Measurements from ENCODE around the gene CDKAL1.

Gene CDKAL1

DNA sequence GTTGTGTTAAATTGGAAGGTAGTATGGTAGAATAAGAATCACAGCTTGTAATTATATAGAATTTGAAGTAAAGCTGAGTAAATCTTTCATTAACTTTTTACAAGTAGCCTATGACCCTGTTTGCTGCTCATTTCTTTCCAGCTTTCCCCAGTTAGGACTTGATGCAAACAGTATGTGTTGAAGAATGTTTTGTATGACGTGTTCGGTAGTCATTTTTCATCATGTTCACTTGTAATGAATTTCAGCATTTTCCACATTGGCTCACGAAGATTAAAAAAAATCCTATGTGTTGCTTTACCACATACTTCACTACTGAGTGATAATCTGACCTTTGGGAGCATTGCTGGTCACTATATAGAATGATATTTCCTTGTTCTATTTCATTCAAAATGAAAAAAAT, 162.4 kb downstream of the CDKAL1 start:
- H3K4me1 Mint-ChIP-seq (ENCODE audit: low read depth), result no peaks in the 10 kb centered on the region
- H3K9me3 Mint-ChIP-seq, result no peaks in the 10 kb centered on the region
- no peaks in the 10 kb centered on the region for H3K36me3 Mint-ChIP-seq (ENCODE audit: low read depth)
- H3K4me3 Mint-ChIP-seq, result no peak overlapping the region
- intact Hi-C loops (cut with micrococcal nuclease), result no loop called here
- H3K27ac Mint-ChIP-seq, result no peak overlapping the region
- no peaks in the 10 kb centered on the region for H3K27me3 Mint-ChIP-seq

- intact Hi-C loops (cut with micrococcal nuclease), result no loop called here
- Mint-ChIP-seq H3K27ac (no peak overlapping the region), H3K9me3 (no peaks in the 10 kb centered on the region)
Observed at GRCh38 chr6:20698675-20699074, 164.4 kb downstream of the CDKAL1 start.

GRCh38 chr6:20699402-20699801, 165.1 kb downstream of the CDKAL1 start:
- intact Hi-C loops (cut with micrococcal nuclease), result no loop called here
- Mint-ChIP-seq H3K27me3 (no peaks in the 10 kb centered on the region), H3K27ac (no peak overlapping the region)

More at GRCh38 chr6:20698675-20699074, 164.4 kb downstream of the CDKAL1 start:
- no peaks in the 10 kb centered on the region for H3K27me3 Mint-ChIP-seq
- H3K36me3 Mint-ChIP-seq (ENCODE audit: low read depth), result no peaks in the 10 kb centered on the region
- no peak overlapping the region for H3K4me3 Mint-ChIP-seq
- peaks cover 6% of the 10 kb centered on the region for H3K4me1 Mint-ChIP-seq (ENCODE audit: low read depth)

DNA sequence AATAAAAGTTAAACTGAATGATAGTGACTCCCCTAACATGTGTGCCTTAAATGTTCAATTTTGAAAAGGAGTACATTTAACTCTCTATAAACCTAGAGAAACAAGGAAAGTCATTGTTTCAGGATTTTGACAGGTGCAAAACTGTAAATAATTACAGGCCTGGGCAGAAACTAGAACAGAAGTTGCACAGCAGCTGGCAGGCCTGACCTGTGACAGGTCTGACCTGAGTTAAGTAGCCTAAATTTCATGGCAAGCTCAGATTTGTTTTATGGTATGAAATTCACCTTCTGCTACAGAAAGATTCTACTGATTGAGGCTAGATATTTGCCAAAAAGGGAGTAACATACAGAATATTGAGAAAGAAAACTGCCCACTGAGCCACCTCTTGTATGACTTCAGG, 166.1 kb downstream of the CDKAL1 start:
- Mint-ChIP-seq H3K4me3 (no peak overlapping the region), H3K27me3 (no peaks in the 10 kb centered on the region), H3K9me3 (no peaks in the 10 kb centered on the region), H3K4me1 (ENCODE audit: low read depth) (peaks cover 6% of the 10 kb centered on the region), H3K36me3 (ENCODE audit: low read depth) (no peaks in the 10 kb centered on the region), H3K27ac (no peak overlapping the region)
- intact Hi-C loops (cut with micrococcal nuclease), result no loop called here

More at GRCh38 chr6:20699402-20699801, 165.1 kb downstream of the CDKAL1 start:
- Mint-ChIP-seq H3K9me3 (no peaks in the 10 kb centered on the region), H3K4me1 (ENCODE audit: low read depth) (peaks cover 6% of the 10 kb centered on the region), H3K36me3 (ENCODE audit: low read depth) (no peaks in the 10 kb centered on the region), H3K4me3 (no peak overlapping the region)

DNA sequence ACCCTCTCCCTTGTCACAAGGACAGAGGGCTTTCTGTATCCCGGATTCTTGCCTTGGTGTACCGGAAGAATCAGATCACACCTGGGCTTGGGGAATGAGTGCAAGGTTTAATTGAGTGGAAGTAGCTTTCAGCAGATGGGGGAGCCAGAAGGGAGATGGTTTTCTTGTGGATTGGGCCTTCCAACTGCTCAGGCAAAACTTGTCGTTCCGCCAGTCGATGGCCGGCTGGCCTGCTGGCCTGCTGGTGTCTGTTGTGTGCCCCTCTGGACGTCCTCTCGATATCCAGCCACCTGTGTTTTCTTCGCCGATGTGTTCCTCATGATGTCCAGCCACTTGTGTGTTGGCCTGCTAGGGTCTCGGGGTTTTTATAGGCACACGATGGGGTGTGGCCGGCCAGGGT, 168.1 kb downstream of the CDKAL1 start:
- H3K36me3 Mint-ChIP-seq (ENCODE audit: low read depth), result no peaks in the 10 kb centered on the region
- H3K27me3 Mint-ChIP-seq, result no peaks in the 10 kb centered on the region
- H3K4me3 Mint-ChIP-seq, result no peak overlapping the region
- no peaks in the 10 kb centered on the region for H3K9me3 Mint-ChIP-seq
- H3K4me1 Mint-ChIP-seq (ENCODE audit: low read depth), result peaks cover 6% of the 10 kb centered on the region
- H3K27ac Mint-ChIP-seq, result no peak overlapping the region
- intact Hi-C loops (cut with micrococcal nuclease), result no loop called here

DNA sequence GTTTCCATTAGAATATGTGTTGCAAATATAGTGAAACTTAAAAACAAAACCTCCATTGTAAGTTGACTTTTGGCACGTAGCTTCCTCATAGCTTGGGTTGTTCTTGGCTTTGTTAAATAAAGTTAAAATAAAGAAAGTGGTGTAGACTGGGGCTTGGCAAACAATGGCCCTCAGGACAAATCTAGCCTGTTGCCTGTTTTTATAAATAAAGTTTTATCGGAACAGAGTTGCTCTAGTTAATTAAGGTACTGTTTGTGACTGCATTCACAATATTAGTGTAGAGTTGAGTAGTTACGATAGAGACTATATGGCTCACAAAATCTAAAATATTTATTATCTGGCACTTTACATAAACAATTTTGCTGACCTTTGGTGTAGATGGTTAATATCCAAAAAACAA, 168.8 kb downstream of the CDKAL1 start:
- Mint-ChIP-seq H3K36me3 (ENCODE audit: low read depth) (no peaks in the 10 kb centered on the region), H3K27me3 (no peaks in the 10 kb centered on the region), H3K9me3 (no peaks in the 10 kb centered on the region), H3K4me3 (no peak overlapping the region), H3K4me1 (ENCODE audit: low read depth) (peaks cover 6% of the 10 kb centered on the region), H3K27ac (no peak overlapping the region)
- intact Hi-C loops (cut with micrococcal nuclease), result no loop called here

DNA sequence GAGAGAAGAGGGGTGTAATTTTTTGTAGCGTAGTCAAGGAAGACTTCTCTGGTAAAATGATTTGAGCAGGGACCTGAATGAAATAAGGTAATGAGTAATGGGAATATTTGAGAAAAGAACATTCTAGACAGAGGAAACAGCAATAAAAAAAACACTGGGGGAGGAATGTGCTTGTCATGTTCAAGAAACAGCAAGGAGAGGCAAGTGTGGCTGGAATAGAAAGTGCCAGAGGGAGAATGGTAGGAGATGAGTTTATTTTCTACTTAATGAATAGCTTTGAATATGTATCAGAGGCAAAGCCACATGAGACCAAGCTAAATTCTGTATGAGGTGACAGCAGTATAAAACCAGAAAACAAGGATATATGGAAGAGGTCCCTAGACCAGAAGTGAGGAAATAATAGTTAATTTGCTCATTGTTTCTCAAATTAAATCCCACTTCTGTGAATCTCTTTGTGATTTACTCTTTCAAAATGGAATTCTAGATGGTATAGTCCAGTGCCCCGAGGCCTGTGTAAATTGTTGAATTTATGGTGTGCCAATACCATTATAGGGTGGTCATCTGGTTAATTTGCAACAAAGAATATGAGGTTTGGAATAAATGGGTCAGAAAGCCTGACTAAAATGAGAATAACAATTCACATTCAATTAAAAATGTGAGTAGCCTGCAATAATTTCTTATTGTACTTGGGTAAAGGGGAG, 170.2 kb downstream of the CDKAL1 start:
- intact Hi-C loops (cut with micrococcal nuclease), result no loop called here
- H3K36me3 Mint-ChIP-seq (ENCODE audit: low read depth), result no peaks in the 10 kb centered on the region
- H3K9me3 Mint-ChIP-seq, result no peaks in the 10 kb centered on the region
- peaks cover 6% of the 10 kb centered on the region for H3K4me1 Mint-ChIP-seq (ENCODE audit: low read depth)
- no peak overlapping the region for H3K4me3 Mint-ChIP-seq
- no peaks in the 10 kb centered on the region for H3K27me3 Mint-ChIP-seq
- H3K27ac Mint-ChIP-seq, result no peak overlapping the region

DNA sequence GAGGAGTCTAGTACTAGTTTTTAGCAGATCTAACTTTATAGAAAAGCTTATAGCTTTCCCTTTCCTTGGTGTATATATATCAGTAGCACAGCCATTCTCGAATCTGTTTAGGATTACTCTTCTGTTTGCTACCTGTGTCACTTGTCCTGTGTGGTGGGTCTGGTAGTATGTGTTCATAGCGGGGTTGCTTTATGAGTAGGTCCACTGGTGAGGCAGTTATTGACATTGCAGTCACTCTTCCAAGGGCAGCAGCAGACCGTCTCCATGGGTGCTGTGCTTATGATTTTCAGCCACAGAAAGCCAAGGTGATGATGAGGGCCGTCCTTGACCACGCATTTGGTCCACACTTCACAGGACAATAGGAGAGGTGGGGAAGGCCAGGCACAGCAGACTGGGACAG, 171.5 kb downstream of the CDKAL1 start:
- H3K4me1 Mint-ChIP-seq (ENCODE audit: low read depth), result peaks cover 6% of the 10 kb centered on the region
- H3K27ac Mint-ChIP-seq, result no peak overlapping the region
- no peak overlapping the region for H3K4me3 Mint-ChIP-seq
- no peaks in the 10 kb centered on the region for H3K9me3 Mint-ChIP-seq
- no peaks in the 10 kb centered on the region for H3K36me3 Mint-ChIP-seq (ENCODE audit: low read depth)
- no peaks in the 10 kb centered on the region for H3K27me3 Mint-ChIP-seq
- intact Hi-C loops (cut with micrococcal nuclease), result no loop called here

DNA sequence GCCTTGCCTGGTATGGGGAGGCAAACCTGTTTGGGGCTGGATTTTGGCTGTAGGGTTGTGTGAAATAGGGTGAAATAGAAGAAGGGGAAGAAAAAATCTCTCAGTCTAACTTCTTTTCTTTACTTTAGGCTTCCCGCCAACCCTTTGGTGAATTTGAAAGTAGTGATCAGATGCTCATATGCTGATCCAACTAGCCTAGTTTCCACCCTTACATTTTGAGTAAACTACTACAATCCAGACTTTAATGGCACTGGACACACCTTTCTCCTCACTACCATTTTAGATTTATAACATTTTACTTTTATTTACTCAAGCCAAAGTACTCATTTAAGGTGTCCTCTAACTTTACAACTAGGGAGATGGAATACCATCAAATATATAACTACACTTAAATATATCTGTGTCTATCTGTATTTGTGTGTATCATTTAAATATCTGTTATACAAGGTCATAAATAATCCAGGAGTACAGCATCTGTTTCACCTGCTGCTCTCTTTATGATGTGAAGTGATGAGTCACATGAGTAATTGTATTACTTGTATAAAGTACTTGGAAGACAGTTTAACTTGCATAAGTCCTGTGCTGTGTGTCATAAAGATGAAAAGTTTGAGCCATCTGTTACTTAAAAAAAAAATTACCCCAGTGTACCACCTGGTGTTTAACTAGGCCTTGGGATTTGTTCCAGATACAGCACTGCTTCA, 172.1 kb downstream of the CDKAL1 start:
- Mint-ChIP-seq H3K4me3 (no peak overlapping the region), H3K27me3 (no peaks in the 10 kb centered on the region), H3K4me1 (ENCODE audit: low read depth) (peaks cover 6% of the 10 kb centered on the region), H3K36me3 (ENCODE audit: low read depth) (no peaks in the 10 kb centered on the region), H3K9me3 (no peaks in the 10 kb centered on the region), H3K27ac (no peak overlapping the region)
- intact Hi-C loops (cut with micrococcal nuclease), result no loop called here

DNA sequence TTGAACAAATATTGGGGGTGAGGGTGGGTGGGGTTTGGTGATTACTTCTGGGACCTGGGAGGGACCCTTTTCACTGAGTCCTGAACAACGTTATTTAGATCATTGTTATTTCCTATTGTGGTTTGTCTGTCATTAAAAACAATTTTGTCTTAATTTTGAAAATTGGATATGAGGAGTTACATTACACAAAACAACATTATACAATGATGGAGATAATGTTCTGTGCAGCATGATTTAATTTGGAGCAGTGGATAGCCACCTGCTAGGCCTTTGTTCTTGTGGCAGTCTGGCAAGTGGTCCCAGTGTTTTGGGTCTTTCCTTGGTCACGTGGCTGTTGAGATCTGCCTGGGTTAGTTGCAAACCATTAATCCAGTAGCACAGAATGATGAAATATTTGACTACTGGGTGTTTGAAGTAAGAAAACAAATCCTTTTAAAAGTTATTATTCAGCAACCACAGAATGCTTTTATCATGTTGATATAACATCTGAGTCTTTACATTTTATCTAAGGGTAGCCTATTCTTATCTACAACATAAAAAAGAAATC, 172.8 kb downstream of the CDKAL1 start:
- Mint-ChIP-seq H3K4me1 (ENCODE audit: low read depth) (peaks cover 6% of the 10 kb centered on the region), H3K36me3 (ENCODE audit: low read depth) (no peaks in the 10 kb centered on the region), H3K9me3 (no peaks in the 10 kb centered on the region), H3K27me3 (no peaks in the 10 kb centered on the region), H3K27ac (no peak overlapping the region), H3K4me3 (no peak overlapping the region)
- intact Hi-C loops (cut with micrococcal nuclease), result no loop called here

DNA sequence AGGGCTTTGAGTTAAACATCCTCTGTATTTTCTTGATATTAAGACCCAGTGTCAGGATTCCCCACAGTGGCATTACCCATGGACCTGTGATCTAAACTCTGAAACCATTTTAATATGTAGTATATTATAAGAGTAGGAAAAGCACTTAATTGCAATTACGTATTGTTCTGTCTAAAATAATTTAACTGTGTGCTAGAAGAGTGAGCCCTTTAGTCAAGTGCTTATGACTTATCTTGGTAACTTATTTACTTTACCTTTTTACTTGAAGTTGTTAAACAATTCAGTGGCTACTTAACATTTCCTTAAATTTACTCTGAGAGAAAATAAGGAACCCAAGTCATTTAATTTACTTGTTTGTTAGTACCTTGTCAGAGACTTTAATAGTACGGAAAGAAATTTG, 173.6 kb downstream of the CDKAL1 start:
- no peaks in the 10 kb centered on the region for H3K9me3 Mint-ChIP-seq
- intact Hi-C loops (cut with micrococcal nuclease), result no loop called here
- H3K27ac Mint-ChIP-seq, result no peak overlapping the region
- H3K36me3 Mint-ChIP-seq (ENCODE audit: low read depth), result no peaks in the 10 kb centered on the region
- no peaks in the 10 kb centered on the region for H3K27me3 Mint-ChIP-seq
- H3K4me3 Mint-ChIP-seq, result no peak overlapping the region
- H3K4me1 Mint-ChIP-seq (ENCODE audit: low read depth), result peaks cover under 1% of the 10 kb centered on the region

GRCh38 chr6:20708367-20709124, 174.3 kb downstream of the CDKAL1 start:
- Mint-ChIP-seq H3K27me3 (no peaks in the 10 kb centered on the region), H3K4me1 (ENCODE audit: low read depth) (no peaks in the 10 kb centered on the region), H3K36me3 (ENCODE audit: low read depth) (no peaks in the 10 kb centered on the region), H3K9me3 (no peaks in the 10 kb centered on the region), H3K27ac (no peak overlapping the region), H3K4me3 (no peak overlapping the region)
- intact Hi-C loops (cut with micrococcal nuclease), result no loop called here

DNA sequence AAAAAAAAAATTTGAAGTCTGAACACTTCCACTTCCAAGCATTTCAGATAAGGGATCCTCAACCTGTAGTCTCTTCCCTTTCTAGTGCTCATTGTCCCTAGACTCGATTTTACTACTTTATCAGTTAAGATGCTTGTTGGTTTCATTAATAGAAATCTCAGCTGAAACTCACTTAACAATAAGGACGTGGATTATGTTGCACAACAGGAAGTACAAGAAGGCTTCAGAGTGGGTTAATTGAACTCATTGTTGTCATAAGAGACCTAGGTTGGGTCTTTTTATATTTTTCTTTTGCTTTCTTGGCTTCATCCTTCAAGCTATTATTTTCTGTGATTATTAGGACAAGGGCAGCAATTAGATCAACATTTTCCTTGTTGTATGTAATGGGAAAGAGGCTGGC, 175.2 kb downstream of the CDKAL1 start:
- no peak overlapping the region for H3K4me3 Mint-ChIP-seq
- no peaks in the 10 kb centered on the region for H3K9me3 Mint-ChIP-seq
- H3K36me3 Mint-ChIP-seq (ENCODE audit: low read depth), result no peaks in the 10 kb centered on the region
- H3K27me3 Mint-ChIP-seq, result no peaks in the 10 kb centered on the region
- intact Hi-C loops (cut with micrococcal nuclease), result no loop called here
- H3K4me1 Mint-ChIP-seq (ENCODE audit: low read depth), result no peaks in the 10 kb centered on the region
- no peak overlapping the region for H3K27ac Mint-ChIP-seq

DNA sequence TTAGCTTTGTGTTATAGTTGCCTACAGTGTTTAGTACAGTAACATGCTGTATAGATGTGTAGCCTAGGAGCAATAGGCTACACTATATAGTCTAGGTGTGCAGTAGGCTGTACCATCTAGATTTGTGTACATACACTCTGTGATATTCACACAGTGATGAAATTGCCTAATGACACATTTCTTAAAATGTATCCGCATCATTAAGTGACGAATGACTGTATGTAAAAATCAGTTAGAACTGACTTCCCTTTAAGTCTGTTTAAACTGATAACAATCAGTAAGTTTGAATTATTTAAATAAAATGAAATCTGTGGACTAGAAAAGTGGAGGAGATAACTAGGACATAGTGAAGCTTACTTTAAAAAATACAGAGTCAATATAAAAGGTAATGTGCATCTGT, 176.1 kb downstream of the CDKAL1 start:
- Mint-ChIP-seq H3K4me3 (no peak overlapping the region), H3K27ac (no peak overlapping the region), H3K9me3 (no peaks in the 10 kb centered on the region), H3K4me1 (ENCODE audit: low read depth) (no peaks in the 10 kb centered on the region), H3K27me3 (no peaks in the 10 kb centered on the region), H3K36me3 (ENCODE audit: low read depth) (no peaks in the 10 kb centered on the region)
- intact Hi-C loops (cut with micrococcal nuclease), result no loop called here

Measured in dendritic cell treated with granulocyte-macrophage colony-stimulating factor and Interleukin-4, amounts not matched to agents 40 ng/mL and 50 ng/mL, for 4 days (primary cell).